Neuron (in vitro differentiated cells): ENCODE measurements around the gene SSR1.
"Not testable (repeated sequence)": the region's sequence is repeated elsewhere in the genome, so short reads cannot be mapped to it uniquely, and the experiment has no call there.

Experiments used
- H2AFZ ChIP-seq: one replicate; pipeline ENCODE4 v1.6.1; 2013; ENCODE audit warnings: low read depth, mild to moderate bottlenecking, inconsistent platforms, low read length, moderate library complexity
- H3K27me3 ChIP-seq: one replicate; pipeline ENCODE4 v1.6.1; 2013; ENCODE audit warnings: low read length; ENCODE audit not compliant: insufficient read depth
- H3K36me3 ChIP-seq: one replicate; pipeline ENCODE4 v1.6.1; 2013; ENCODE audit warnings: low read length; ENCODE audit not compliant: insufficient read depth
- H3K4me1 ChIP-seq: one replicate; pipeline ENCODE4 v1.6.1; 2013; ENCODE audit warnings: low read length; ENCODE audit not compliant: insufficient read depth
- H3K4me3 ChIP-seq: 2 replicates; pipeline ENCODE4 v1.5.1; 2013; ENCODE audit warnings: mild to moderate bottlenecking, low read length, moderate library complexity
- H3K9me3 ChIP-seq: one replicate; pipeline ENCODE4 v1.6.1; 2013; ENCODE audit warnings: low read length

SSR1 gene

GRCh38 chr6:7265385-7265726 is 47.6 kb downstream of the SSR1 start:
- H3K4me1 ChIP-seq, H3K9me3 ChIP-seq, H3K27me3 ChIP-seq, H2AFZ ChIP-seq, H3K4me3 ChIP-seq, H3K36me3 ChIP-seq: not testable (repeated sequence)

GRCh38 chr6:7264686-7265384 is 48.2 kb downstream of the SSR1 start:
- H3K27me3 ChIP-seq: no peaks in the 10 kb centered on the region
- H3K4me1 ChIP-seq: peaks cover 4% of the 10 kb centered on the region
- H3K9me3 ChIP-seq: no peaks in the 10 kb centered on the region
- peaks cover 2% of the 10 kb centered on the region for H3K36me3 ChIP-seq
- no peak overlapping the region for H2AFZ ChIP-seq
- H3K4me3 ChIP-seq: no peak overlapping the region

- H2AFZ ChIP-seq: no peak overlapping the region
- no peaks in the 10 kb centered on the region for H3K27me3 ChIP-seq
- H3K9me3 ChIP-seq: no peaks in the 10 kb centered on the region
- peaks cover 4% of the 10 kb centered on the region for H3K4me1 ChIP-seq
- peaks cover 2% of the 10 kb centered on the region for H3K36me3 ChIP-seq
- no peak overlapping the region for H3K4me3 ChIP-seq
Measured at GRCh38 chr6:7264041-7264440, 49.0 kb downstream of the SSR1 start.

- H3K27me3 ChIP-seq, H3K4me3 ChIP-seq, H3K4me1 ChIP-seq, H3K36me3 ChIP-seq, H2AFZ ChIP-seq, H3K9me3 ChIP-seq: not testable (repeated sequence)
Measured at GRCh38 chr6:7263519-7263805, 49.5 kb downstream of the SSR1 start.

- Histone ChIP-seq H3K9me3 (no peaks in the 10 kb centered on the region), H3K4me3 (no peak overlapping the region), H3K4me1 (peaks cover 4% of the 10 kb centered on the region), H2AFZ (no peak overlapping the region), H3K36me3 (no peaks in the 10 kb centered on the region), H3K27me3 (no peaks in the 10 kb centered on the region)
Measured at GRCh38 chr6:7262746-7263518, 50.1 kb downstream of the SSR1 start.

GRCh38 chr6:7261852-7262461 is 51.0 kb downstream of the SSR1 start:
- Histone ChIP-seq H2AFZ (peak overlapping the region; percentile 46), H3K27me3 (no peaks in the 10 kb centered on the region), H3K4me1 (peaks cover 4% of the 10 kb centered on the region), H3K36me3 (no peaks in the 10 kb centered on the region), H3K9me3 (no peaks in the 10 kb centered on the region), H3K4me3 (peak overlapping the region; percentile 48)

GRCh38 chr6:7261032-7261841 is 51.8 kb downstream of the SSR1 start:
- H3K4me3 ChIP-seq: peak overlapping the region; percentile 48
- peaks cover 4% of the 10 kb centered on the region for H3K4me1 ChIP-seq
- H3K27me3 ChIP-seq: no peaks in the 10 kb centered on the region
- peak overlapping the region; percentile 46 for H2AFZ ChIP-seq
- no peaks in the 10 kb centered on the region for H3K9me3 ChIP-seq
- H3K36me3 ChIP-seq: no peaks in the 10 kb centered on the region

- H3K27me3 ChIP-seq: no peaks in the 10 kb centered on the region
- peak overlapping the region; percentile 48 for H3K4me3 ChIP-seq
- no peaks in the 10 kb centered on the region for H3K9me3 ChIP-seq
Measured at GRCh38 chr6:7260291-7261031, 52.5 kb downstream of the SSR1 start.

GRCh38 chr6:7258231-7258763 is 54.7 kb downstream of the SSR1 start:
- Histone ChIP-seq H3K4me1 (peaks cover 13% of the 10 kb centered on the region), H3K9me3 (no peaks in the 10 kb centered on the region), H3K4me3 (no peak overlapping the region), H3K27me3 (no peaks in the 10 kb centered on the region), H2AFZ (no peak overlapping the region), H3K36me3 (no peaks in the 10 kb centered on the region)

More at GRCh38 chr6:7260291-7261031, 52.5 kb downstream of the SSR1 start:
- peaks cover 9% of the 10 kb centered on the region for H3K4me1 ChIP-seq
- H3K36me3 ChIP-seq: no peaks in the 10 kb centered on the region
- peak overlapping the region; percentile 46 for H2AFZ ChIP-seq

- Histone ChIP-seq H2AFZ (no peak overlapping the region), H3K4me3 (no peak overlapping the region), H3K27me3 (no peaks in the 10 kb centered on the region), H3K36me3 (no peaks in the 10 kb centered on the region), H3K9me3 (no peaks in the 10 kb centered on the region), H3K4me1 (peaks cover 13% of the 10 kb centered on the region)
Measured at GRCh38 chr6:7257521-7258230, 55.3 kb downstream of the SSR1 start.

- Histone ChIP-seq H3K27me3 (no peaks in the 10 kb centered on the region), H3K9me3 (no peaks in the 10 kb centered on the region), H2AFZ (no peak overlapping the region), H3K4me3 (no peak overlapping the region), H3K36me3 (no peaks in the 10 kb centered on the region), H3K4me1 (peaks cover 13% of the 10 kb centered on the region)
Measured at GRCh38 chr6:7256785-7257184, 56.2 kb downstream of the SSR1 start.

GRCh38 chr6:7255918-7256317 is 57.1 kb downstream of the SSR1 start:
- H3K36me3 ChIP-seq: no peaks in the 10 kb centered on the region
- H2AFZ ChIP-seq: no peak overlapping the region
- no peaks in the 10 kb centered on the region for H3K9me3 ChIP-seq
- peaks cover 12% of the 10 kb centered on the region for H3K4me1 ChIP-seq
- H3K4me3 ChIP-seq: no peak overlapping the region
- H3K27me3 ChIP-seq: no peaks in the 10 kb centered on the region
